ENCODE data around the gene MVK. TPM values are rescaled to one million over a fixed set of nuclear protein-coding genes. Genes with fewer than 3 reads are reported as not detected.

MVK gene
- polyA plus RNA-seq, 1 donor from 2014 or later: 2.6 TPM

GRCh38 chr12:109568486-109568885 lies 5.1 kb upstream of the MVK start:
- H3K4me3 Mint-ChIP-seq: no peak overlapping the region
- no peaks in the 10 kb centered on the region for H3K36me3 Mint-ChIP-seq

DNA sequence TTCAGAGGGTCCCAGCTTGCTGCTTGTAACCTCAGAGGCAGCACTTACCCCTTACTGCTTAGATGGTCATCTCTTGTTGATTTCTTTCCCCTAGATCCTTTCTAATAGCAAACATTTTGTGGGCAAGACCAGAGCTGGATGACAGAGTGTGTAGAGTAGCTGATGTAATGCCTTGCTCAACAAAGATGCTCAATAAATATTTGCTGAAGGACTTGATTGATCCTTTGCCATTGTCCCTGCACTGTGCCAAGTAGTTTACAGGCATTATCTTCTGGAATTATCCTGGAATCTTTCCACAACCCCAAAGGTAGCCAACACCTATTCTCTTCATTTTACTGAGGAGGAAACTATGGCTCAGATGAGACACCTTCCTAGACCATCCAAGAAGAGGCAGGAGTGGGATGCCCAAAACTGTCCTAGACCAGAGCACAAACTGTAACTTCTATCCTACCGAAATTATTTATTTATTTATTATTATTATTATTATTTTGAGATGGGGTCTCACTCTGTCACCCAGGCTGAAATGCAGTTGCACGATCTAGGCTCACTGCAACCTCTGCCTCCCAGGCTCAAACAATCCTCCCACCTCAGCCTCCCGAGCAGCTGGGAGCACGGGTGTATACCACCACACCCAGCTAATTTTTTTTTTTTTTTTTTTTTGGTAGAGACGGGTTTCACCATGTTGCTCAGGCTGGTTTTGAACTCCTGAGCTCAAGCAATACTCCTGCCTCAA lies 1.7 kb upstream of the MVK start:
- Mint-ChIP-seq H3K27ac (peak overlapping the region in 2 of 3 donors; percentile 81 to 97), H3K9me3 (no peaks in the 10 kb centered on the region), H3K4me1 (peaks cover 9 to 25% (median 18%) of the 10 kb centered on the region in 3 donors), H3K27me3 (no peaks in the 10 kb centered on the region), H3K36me3 (no peaks in the 10 kb centered on the region), H3K4me3 (peak overlapping the region in 2 of 4 donors; percentile 45 to 91)

More at GRCh38 chr12:109568486-109568885, 5.1 kb upstream of the MVK start:
- peaks cover 1 to 11% (median 7%) of the 10 kb centered on the region in 3 donors for H3K4me1 Mint-ChIP-seq
- no peak overlapping the region for H3K27ac Mint-ChIP-seq
- no peaks in the 10 kb centered on the region for H3K9me3 Mint-ChIP-seq
- no peaks in the 10 kb centered on the region for H3K27me3 Mint-ChIP-seq

- Mint-ChIP-seq H3K27ac (peak overlapping the region; percentile 81 to 97 (median 97)), H3K4me1 (peaks cover 9 to 25% (median 18%) of the 10 kb centered on the region in 3 donors), H3K27me3 (no peaks in the 10 kb centered on the region), H3K9me3 (no peaks in the 10 kb centered on the region), H3K4me3 (peak overlapping the region; percentile 91 to 98 (median 96)), H3K36me3 (no peaks in the 10 kb centered on the region)
Observed at GRCh38 chr12:109572506-109572845, 1.1 kb upstream of the MVK start.

GRCh38 chr12:109573914-109574244 lies 285 bp downstream of the MVK start:
- H3K4me1 Mint-ChIP-seq: peaks cover 9 to 25% (median 18%) of the 10 kb centered on the region in 3 donors
- H3K9me3 Mint-ChIP-seq: no peaks in the 10 kb centered on the region
- H3K27ac Mint-ChIP-seq: peak overlapping the region; percentile 81 to 97 (median 97)
- H3K36me3 Mint-ChIP-seq: no peaks in the 10 kb centered on the region
- H3K27me3 Mint-ChIP-seq: no peaks in the 10 kb centered on the region
- H3K4me3 Mint-ChIP-seq: peak overlapping the region; percentile 91 to 98 (median 96)

DNA sequence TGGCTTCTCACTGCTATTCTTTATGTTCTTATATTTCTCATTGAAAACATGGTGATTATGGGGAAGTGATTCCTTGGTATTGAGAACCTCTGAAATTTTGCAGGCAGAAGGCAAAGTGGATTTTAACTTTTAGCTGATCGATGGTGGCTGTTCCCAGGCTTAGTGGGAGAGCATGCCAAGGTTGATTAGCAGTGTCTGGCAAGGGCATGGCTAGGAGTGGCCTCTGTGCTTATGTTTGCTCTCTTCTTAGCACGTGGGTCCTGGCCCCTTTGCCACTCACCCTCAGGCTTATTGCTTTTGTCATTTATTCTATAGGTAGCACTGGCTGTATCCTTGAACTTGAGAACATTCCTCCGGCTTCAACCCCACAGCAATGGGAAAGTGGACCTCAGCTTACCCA lies 2.1 kb downstream of the MVK start:
- Mint-ChIP-seq H3K27me3 (no peaks in the 10 kb centered on the region), H3K36me3 (peaks cover 2% of the 10 kb centered on the region), H3K4me3 (peak overlapping the region in 1 of 4 donors; percentile 91), H3K4me1 (peaks cover 9 to 22% (median 18%) of the 10 kb centered on the region in 3 donors), H3K27ac (no peak overlapping the region), H3K9me3 (no peaks in the 10 kb centered on the region)

GRCh38 chr12:109577311-109577710 lies 3.7 kb downstream of the MVK start:
- Mint-ChIP-seq H3K9me3 (no peaks in the 10 kb centered on the region), H3K4me3 (peak overlapping the region in 2 of 4 donors; percentile 28 to 44), H3K4me1 (peaks cover 9 to 22% (median 18%) of the 10 kb centered on the region in 3 donors), H3K27me3 (no peaks in the 10 kb centered on the region), H3K27ac (no peak overlapping the region), H3K36me3 (peaks cover 5% of the 10 kb centered on the region)

GRCh38 chr12:109578330-109578927 lies 4.8 kb downstream of the MVK start:
- H3K27me3 Mint-ChIP-seq: no peaks in the 10 kb centered on the region
- no peaks in the 10 kb centered on the region for H3K9me3 Mint-ChIP-seq
- H3K4me1 Mint-ChIP-seq: peaks cover 9 to 14% (median 11%) of the 10 kb centered on the region in 3 donors
- H3K27ac Mint-ChIP-seq: no peak overlapping the region
- peaks cover 5% of the 10 kb centered on the region for H3K36me3 Mint-ChIP-seq
- no peak overlapping the region for H3K4me3 Mint-ChIP-seq

GRCh38 chr12:109579639-109580038 lies 6.0 kb downstream of the MVK start:
- Mint-ChIP-seq H3K27me3 (no peaks in the 10 kb centered on the region), H3K4me3 (peak overlapping the region in 1 of 4 donors; percentile 20), H3K27ac (no peak overlapping the region), H3K4me1 (peaks cover 0 to 4% (median 4%) of the 10 kb centered on the region in 3 donors), H3K9me3 (no peaks in the 10 kb centered on the region), H3K36me3 (peaks cover 5% of the 10 kb centered on the region)

- Mint-ChIP-seq H3K9me3 (no peaks in the 10 kb centered on the region), H3K36me3 (peaks cover 5% of the 10 kb centered on the region), H3K27ac (peak overlapping the region in 1 of 3 donors; percentile 74), H3K27me3 (no peaks in the 10 kb centered on the region), H3K4me1 (peaks cover 0 to 1% (median 0%) of the 10 kb centered on the region in 3 donors), H3K4me3 (no peak overlapping the region)
Observed at GRCh38 chr12:109580272-109580671, 6.7 kb downstream of the MVK start.

GRCh38 chr12:109580684-109581333 lies 7.2 kb downstream of the MVK start:
- H3K27ac Mint-ChIP-seq: peak overlapping the region in 1 of 3 donors; percentile 74
- peaks cover 5% of the 10 kb centered on the region for H3K36me3 Mint-ChIP-seq
- no peaks in the 10 kb centered on the region for H3K9me3 Mint-ChIP-seq
- H3K4me1 Mint-ChIP-seq: peaks cover 0 to 1% (median 0%) of the 10 kb centered on the region in 3 donors
- no peak overlapping the region for H3K4me3 Mint-ChIP-seq
- no peaks in the 10 kb centered on the region for H3K27me3 Mint-ChIP-seq

- Mint-ChIP-seq H3K4me1 (peaks cover 0 to under 1% (median 0%) of the 10 kb centered on the region in 3 donors), H3K36me3 (peaks cover 5% of the 10 kb centered on the region), H3K4me3 (no peak overlapping the region), H3K9me3 (no peaks in the 10 kb centered on the region), H3K27ac (no peak overlapping the region), H3K27me3 (no peaks in the 10 kb centered on the region)
Observed at GRCh38 chr12:109581334-109581691, 7.7 kb downstream of the MVK start.

DNA sequence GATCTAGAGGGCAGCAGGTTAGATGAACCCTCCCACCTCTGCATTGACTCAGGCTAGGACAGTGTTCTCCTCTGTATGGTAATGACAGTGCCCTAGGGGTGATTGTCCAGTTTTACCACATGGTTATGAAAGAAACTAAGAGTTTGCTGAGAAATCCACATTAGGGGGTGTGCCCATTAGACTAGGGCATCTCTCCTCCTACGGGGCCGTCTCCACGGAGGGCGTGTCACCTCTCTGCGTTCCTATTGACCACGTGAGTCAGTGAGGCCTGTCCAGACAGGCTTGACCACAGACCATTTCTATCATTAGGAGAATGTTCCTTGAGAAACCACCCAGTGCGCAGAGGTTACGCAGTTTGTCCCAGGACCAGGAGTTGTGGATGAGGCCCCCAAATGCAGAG lies 8.3 kb downstream of the MVK start:
- H3K9me3 Mint-ChIP-seq: no peaks in the 10 kb centered on the region

GRCh38 chr12:109582636-109583035 lies 9.0 kb downstream of the MVK start:
- H3K36me3 Mint-ChIP-seq: peaks cover 7% of the 10 kb centered on the region
- H3K9me3 Mint-ChIP-seq: no peaks in the 10 kb centered on the region
- H3K27me3 Mint-ChIP-seq: no peaks in the 10 kb centered on the region
- no peaks in the 10 kb centered on the region for H3K4me1 Mint-ChIP-seq
- no peak overlapping the region for H3K27ac Mint-ChIP-seq
- no peak overlapping the region for H3K4me3 Mint-ChIP-seq

More for the DNA sequence above, 8.3 kb downstream of the MVK start:
- H3K4me3 Mint-ChIP-seq: no peak overlapping the region
- no peaks in the 10 kb centered on the region for H3K4me1 Mint-ChIP-seq
- peaks cover 5% of the 10 kb centered on the region for H3K36me3 Mint-ChIP-seq
- no peak overlapping the region for H3K27ac Mint-ChIP-seq
- H3K27me3 Mint-ChIP-seq: no peaks in the 10 kb centered on the region

DNA sequence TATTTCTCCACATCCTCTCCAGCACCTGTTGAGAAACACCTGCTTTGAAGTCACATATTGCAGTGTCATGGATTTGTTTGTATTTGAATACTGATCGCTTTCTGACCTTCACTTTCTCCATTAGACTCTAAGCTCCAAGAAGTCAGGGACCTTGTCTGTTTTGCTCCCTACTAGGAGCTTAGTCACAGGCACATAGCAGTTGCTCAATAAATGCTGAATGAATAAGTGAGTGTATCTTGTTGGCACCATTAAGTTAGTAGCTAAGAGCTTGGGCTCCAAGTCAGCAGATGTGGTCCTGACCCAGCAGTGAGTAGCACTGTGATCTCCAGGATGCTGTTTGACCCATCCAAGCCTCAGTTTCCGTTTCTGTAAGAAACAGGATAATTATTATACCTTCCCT lies 10.1 kb downstream of the MVK start:
- no peaks in the 10 kb centered on the region for H3K4me1 Mint-ChIP-seq
- no peak overlapping the region for H3K27ac Mint-ChIP-seq
- H3K27me3 Mint-ChIP-seq: no peaks in the 10 kb centered on the region
- H3K36me3 Mint-ChIP-seq: peaks cover 7% of the 10 kb centered on the region
- H3K4me3 Mint-ChIP-seq: no peak overlapping the region
- H3K9me3 Mint-ChIP-seq: no peaks in the 10 kb centered on the region

GRCh38 chr12:109586385-109587296 lies 13.0 kb downstream of the MVK start:
- H3K4me3 Mint-ChIP-seq: no peak overlapping the region
- no peaks in the 10 kb centered on the region for H3K9me3 Mint-ChIP-seq
- H3K4me1 Mint-ChIP-seq: no peaks in the 10 kb centered on the region
- peaks cover 2% of the 10 kb centered on the region for H3K36me3 Mint-ChIP-seq
- no peaks in the 10 kb centered on the region for H3K27me3 Mint-ChIP-seq
- no peak overlapping the region for H3K27ac Mint-ChIP-seq

All from IgD-negative memory B cell (primary cell).